Cerebellar cortex (tissue), 1 donor: ENCODE measurements around the gene NBPF4.
"Not testable (repeated sequence)": the region's sequence is repeated elsewhere in the genome, so short reads cannot be mapped to it uniquely, and the experiment has no call there.

Experiments
- DNase-seq: peaks from one replicate; pipeline ENCODE4 v3.0.0-alpha.2; 2015; ENCODE audit warnings: low spot score

NBPF4 gene

GRCh38 chr1:108211014-108211413 lies 32.9 kb downstream of the NBPF4 start:
- DNase-seq: no peak

GRCh38 chr1:108209456-108210108 lies 34.3 kb downstream of the NBPF4 start:
- DNase-seq: no peak

DNA sequence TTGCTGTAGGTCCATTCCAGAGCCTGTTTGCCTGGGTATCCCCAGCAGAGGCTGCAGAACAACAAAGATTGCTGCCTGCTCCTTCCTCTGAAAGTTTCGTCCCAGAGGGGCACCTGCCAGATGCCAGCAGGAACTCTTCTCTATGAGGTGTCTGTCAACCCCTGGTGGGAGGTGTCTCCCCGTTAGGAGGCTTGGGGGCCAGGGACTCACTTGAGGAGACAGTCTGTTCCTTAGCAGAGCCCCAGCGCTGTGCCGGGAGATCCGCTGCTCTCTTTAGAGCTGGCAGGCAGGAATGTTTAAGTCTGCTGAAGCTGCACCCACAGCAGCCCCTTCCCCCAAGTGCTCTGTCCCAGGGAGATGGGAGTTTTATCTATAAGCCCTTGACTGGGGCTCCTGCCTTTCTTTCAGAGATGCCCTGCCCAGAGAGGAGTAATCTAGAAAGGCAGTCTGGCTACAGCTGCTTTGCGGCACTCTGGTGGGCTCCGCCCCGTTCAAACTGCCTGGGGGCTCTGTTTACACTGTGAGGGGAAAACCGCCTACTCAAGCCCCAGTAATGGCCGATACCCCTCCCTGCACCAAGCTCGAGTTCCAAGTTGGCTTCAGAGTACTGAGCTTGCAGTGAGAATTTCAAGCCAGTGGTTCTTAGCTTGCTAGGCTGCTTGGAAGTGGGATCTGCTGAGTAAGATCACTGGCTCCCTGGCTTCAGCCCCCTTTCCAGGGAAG lies 35.0 kb downstream of the NBPF4 start:
- no peak for DNase-seq

DNA sequence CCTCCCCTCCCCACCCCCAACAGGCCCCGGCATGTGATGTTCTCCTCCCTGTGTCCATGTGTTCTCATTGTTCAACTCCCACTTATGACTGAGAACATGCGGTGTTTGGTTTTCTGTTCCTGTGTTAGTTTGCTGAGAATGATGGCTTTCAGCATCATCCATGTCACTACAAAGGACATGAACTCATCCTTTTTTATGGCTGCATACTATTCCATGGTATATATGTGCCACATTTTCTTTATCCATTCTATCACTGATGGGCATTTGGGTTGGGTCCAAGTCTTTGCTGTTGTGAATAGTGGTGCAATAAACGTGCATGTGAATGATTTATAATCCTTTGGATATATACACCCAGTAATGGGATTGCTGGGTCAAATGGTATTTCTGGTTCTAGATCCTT lies 40.3 kb downstream of the NBPF4 start:
- DNase-seq: not testable (repeated sequence)

DNA sequence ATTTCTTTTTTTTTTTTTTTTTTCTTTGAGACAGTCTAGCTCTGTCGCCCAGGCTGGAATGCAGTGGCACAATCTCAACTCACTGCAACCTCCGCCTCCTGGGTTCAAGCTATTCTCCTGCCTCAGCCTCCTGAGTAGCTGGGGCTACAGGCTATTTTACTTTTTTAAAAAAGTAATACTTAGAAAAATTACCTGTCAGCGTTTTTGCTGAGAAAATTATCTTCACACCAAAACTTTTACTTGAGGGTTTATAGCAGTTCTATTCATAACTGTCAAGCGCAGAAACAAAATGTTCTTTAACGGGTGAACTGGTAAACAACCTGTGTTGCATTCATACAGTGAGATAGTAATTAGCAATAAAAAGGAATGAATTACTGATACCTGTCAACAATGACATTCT lies 42.2 kb downstream of the NBPF4 start:
- no peak for DNase-seq

- DNase-seq: peak; percentile 81
Observed at GRCh38 chr1:108200687-108201051, 43.2 kb downstream of the NBPF4 start.

DNA sequence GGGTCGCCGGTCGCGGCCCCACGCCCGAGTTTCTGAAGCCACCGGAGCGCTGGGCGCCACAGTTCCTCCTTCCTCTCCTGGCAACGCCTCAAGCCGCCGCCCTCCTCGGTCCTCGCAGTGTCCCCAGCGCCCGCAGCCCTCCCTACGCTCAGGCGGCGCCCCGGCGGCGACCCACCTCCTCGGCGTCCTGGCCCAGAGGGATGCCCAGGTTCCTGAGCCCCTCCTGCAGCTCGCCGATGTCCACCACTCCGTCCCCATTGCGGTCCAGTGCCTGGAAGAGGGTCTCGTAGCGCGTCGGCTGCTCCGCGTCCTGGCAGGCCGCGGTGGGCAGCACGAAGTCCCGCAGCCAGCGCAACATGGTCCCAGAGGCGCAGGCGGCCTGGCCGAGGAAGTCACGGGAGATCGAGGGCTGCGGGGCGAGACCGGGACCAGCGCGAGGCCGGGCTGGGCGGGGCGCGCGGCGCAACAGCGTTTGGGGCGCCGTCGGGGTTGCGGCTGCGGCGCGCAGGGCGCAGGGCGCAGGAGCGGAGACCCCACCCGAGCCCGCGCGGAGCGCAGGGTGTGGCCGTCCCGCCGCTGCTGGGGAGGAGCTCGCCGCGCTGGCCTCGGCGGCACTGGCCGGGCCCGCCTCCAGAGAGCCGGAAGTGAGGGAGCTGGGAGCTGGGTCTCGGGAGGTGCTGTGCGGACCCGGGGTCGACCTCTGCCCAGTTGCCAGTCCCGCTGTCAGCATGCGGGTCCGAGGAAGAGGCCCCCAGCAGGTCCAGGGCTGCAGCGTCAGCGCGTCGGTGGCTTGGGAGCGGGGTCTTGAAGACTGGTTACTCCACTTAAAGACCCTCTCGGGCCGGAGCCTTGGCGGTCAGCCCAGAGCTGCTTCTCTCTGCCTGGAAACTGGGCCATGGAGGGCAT lies 43.8 kb downstream of the NBPF4 start, which contains the start of gene SLC25A24:
TSS of gene SLC25A24 (minus strand) at position 563 of the 906 bp plus-strand sequence. CDS start at position 358, 205 bp downstream.
- peak; percentile 60 for DNase-seq

DNA sequence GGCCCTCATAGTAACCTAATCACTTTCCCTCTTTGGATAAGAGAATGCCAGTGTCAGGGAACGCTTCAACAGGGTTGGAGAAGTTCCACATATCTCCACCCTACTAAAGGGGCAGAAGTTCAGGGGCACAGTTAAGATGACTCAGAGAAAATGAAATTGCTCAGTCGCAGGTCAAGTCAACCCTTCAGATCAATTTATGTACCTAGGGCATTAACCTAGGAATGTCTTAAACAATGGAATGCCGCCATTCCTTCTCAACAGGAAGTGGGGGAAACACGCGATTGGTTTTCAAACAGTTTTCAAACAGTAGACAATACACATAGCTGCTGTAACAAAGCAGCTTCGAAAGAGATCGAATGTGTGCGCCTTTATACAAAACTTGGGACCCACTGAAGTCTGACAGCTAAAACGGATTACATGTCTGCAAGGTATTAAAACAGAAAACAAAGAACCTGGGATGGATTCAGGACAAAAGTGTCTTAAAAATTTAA lies 44.6 kb downstream of the NBPF4 start:
- DNase-seq: peak; percentile 36

GRCh38 chr1:108194051-108194450 lies 49.8 kb downstream of the NBPF4 start:
- no peak for DNase-seq

DNA sequence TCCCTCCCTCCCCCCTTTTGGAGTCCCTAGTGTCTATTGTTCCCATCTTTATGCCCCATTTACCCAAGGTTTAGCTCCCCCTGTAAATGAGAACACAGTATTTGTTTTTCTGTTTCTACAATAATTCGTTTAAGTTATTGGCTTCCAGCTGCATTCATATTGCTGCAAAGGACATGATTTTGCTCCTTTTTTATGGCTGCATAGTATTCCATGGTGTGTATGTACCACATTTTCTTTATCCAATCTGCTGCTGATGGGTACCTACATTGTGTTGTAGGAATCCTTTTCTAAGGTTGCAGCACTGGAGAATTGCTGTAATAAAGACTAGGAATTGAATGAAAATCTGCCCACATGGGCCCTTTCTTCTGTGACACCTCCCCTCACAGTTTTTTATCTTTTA lies 50.5 kb downstream of the NBPF4 start:
- DNase-seq: no peak

DNA sequence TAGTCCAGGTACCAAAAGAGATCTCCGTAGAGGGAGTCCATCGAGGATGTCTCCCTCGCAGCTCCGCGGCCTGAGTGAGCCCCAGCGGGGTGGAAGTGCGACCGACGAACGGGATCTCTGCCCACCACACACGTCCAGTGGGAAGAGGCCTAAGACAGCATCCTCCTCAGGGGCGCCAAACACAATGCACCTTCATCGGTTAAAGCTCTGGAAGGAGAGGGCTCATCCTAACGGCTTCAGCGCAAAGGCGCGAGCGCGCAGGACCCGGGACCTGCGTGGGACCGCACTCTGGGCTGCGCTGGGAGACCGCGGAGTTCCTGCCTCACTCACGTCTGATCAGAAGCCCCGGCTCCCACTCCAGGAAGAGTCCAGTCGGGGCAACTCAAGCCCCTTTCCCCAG lies 51.3 kb downstream of the NBPF4 start:
- no peak for DNase-seq

DNA sequence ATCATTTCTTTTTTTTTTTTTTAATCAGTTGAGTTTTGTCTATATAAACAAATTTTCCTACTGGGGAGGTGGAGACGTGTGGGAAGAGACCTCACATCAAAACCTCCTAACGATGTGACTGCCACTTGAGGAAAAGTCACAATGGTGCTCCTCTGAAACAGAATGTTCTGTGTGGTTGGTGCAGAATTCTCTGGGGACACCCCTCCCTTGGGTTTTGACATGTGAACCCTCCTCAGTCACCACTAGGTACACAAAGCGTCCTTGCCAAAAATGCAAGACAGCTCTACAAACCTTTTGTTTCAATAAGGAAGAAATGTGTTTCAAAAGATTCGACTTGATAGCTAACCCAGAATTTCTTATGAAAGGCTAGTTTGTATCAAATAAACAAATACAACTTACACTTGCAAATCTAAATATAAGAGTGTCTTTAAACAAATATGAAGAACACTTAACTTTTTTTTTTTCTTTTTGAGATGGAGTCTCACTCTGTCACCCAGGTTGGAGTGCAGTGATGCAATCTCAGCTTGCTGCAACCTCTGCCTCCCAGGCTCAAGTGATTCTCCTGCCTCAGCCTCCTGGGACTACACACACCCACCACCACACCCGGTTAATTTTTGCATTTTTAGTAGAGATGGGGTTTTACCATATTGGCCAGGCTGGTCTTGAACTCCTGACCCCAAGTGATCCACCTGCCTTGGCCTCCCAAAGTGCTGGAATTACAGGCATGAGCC lies 53.0 kb downstream of the NBPF4 start:
- no peak for DNase-seq

DNA sequence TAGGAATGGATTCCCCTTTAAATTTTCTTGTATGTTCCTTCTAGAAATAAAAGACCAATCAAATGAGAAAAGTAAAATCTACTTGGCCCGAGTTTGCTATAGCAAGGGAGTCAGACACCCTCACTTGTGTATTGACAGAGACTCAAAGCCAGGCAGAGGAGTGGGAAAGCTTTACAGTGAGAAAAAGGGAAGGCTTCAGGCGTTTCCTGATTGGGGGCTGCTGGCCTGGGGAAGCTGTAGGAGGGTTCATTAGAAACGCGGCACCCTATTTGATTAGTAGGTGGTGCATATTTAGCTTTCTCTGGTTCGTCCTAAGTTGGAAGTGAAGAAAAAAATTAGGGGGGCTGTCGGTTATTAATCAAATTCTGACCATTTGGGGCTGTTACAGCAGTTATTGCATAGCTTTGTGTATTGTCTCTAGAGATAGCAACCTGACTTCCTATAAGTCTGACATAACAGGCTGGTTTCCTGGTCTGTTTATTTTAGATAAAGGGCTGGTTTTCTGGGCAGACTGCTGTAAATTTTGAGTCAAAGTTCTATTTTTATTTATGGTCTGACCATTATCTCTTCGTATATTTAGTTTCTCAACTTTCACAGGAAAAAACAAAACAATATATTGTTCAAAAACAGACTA lies 53.8 kb downstream of the NBPF4 start:
- DNase-seq: no peak

- no peak for DNase-seq
Observed at GRCh38 chr1:108188801-108189200, 55.1 kb downstream of the NBPF4 start.

- no peak for DNase-seq
Observed at GRCh38 chr1:108182959-108183700, 60.7 kb downstream of the NBPF4 start.

GRCh38 chr1:108179018-108179417 lies 64.9 kb downstream of the NBPF4 start:
- no peak for DNase-seq
